Lower leg skin (tissue), 4 donors: ENCODE results near the gene CELF2. TPM values are rescaled to one million over a fixed set of nuclear protein-coding genes. Genes with fewer than 3 reads are reported as not detected.

ENCODE experiments used
- DNase-seq, 2 donors: peaks; one replicate each; pipeline ENCODE4 v3.0.0-alpha.2; 2019; ENCODE audit warnings: low spot score in 2 of 2
- H3K4me3 ChIP-seq: fragments of 200-600 bp; sonication (generic); 2 replicates; pipeline ENCODE4 v1.5.1; 2017; ENCODE audit warnings: mild to moderate bottlenecking, low read depth; ENCODE audit not compliant: poor library complexity, severe bottlenecking
- CTCF ChIP-seq, 3 donors: fragments of 450-650 bp; IDR thresholded peaks; one replicate each; pipeline ENCODE4 v1.5.1; 2016; ENCODE audit warnings: antibody characterized with exemption in 3 of 3, mild to moderate bottlenecking in 3 of 3, moderate library complexity in 2 of 3
- POLR2A ChIP-seq, 2 donors: fragments of 450-650 bp; IDR thresholded peaks; one replicate each; pipeline ENCODE4 v1.6.1; 2016 to 2017; ENCODE audit warnings: antibody characterized with exemption in 2 of 2, mild to moderate bottlenecking in 1 of 2, moderate library complexity in 1 of 2
- whole genome bisulfite sequencing, 2 donors: methylation state at CpG; one replicate each; pipeline ENCODE4 v1.1.5; 2018; 5-methylcytosine and 5-hydroxymethylcytosine counted together
- intact Hi-C: fragments of 100-400 bp; cut with DNase I; formaldehyde crosslinking; loops from one replicate; pipeline ENCODE4 v1.15.0; 2023; ENCODE audit warnings: low total_unique reads
- total RNA-seq, 4 donors: library from RNA; depleted of rRNA; stranded (reverse); fragments of >200 nt; gene quantifications; one replicate each; pipeline ENCODE4 v1.1.0, GENCODE V29; 2016

CELF2 gene
- total RNA-seq, 4 donors from 2014 or later, result 16.9 to 39.9 (median 20.7) TPM

DNA sequence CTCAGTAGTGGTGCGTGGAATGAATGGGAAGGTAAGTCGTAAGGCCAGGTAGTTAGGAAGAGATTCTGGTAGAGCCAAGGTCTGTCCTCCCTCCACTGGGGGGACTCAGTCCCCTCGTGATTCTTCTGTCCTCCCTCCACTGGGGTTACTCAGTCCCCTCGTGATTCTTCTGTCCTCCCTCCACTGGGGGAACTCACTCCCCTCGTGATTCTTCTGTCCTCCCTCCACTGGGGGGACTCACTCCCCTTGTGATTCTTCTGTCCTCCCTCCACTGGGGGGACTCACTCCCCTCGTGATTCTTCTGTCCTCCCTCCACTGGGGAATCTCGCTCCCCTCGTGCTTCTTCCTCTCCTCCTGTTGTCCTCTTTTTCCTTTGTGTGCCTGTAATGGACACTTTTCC, 125.1 kb downstream of the CELF2 start:
- intact Hi-C loops, result loop anchor here (10.0 kb wide), 1 partner anchor 972 kb away; no protein-coding TSS in a partner anchor
- DNase-seq, result no peak
- 82 to 83% methylated on average over 8 of the region's 8 CpGs for WGBS, 2 donors
- H3K4me3 ChIP-seq, result no peak overlapping the region
- TF ChIP-seq CTCF (IDR thresholded peaks at IDR 0.05) (no peak), POLR2A (IDR thresholded peaks at IDR 0.05) (no peak)

DNA sequence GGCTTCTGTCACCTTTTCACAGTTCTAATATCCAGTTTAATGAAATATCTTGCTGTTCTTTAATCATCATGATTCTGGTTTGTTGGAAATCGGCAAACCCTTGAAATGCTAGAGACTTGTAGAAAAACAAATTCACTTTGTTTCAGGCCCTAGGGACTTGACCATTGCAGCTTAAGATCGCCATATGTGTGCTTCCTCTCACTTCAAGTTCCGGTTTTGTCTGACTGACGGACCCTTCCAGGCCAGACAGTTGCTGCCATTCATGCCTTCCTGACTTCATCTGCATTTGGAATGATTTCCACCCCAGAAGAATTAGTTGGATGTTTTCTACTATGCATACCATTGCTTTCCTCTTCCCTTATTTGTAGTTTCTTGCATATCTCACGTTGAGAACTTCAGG, 125.6 kb downstream of the CELF2 start:
- intact Hi-C loops, result loop anchor here (10.0 kb wide), 1 partner anchor 972 kb away; no protein-coding TSS in a partner anchor
- H3K4me3 ChIP-seq, result no peak overlapping the region
- WGBS, 2 donors, result 81% methylated on average over 5 of the region's 5 CpGs
- no peak for DNase-seq
- TF ChIP-seq CTCF (IDR thresholded peaks at IDR 0.05) (no peak), POLR2A (IDR thresholded peaks at IDR 0.05) (no peak)

DNA sequence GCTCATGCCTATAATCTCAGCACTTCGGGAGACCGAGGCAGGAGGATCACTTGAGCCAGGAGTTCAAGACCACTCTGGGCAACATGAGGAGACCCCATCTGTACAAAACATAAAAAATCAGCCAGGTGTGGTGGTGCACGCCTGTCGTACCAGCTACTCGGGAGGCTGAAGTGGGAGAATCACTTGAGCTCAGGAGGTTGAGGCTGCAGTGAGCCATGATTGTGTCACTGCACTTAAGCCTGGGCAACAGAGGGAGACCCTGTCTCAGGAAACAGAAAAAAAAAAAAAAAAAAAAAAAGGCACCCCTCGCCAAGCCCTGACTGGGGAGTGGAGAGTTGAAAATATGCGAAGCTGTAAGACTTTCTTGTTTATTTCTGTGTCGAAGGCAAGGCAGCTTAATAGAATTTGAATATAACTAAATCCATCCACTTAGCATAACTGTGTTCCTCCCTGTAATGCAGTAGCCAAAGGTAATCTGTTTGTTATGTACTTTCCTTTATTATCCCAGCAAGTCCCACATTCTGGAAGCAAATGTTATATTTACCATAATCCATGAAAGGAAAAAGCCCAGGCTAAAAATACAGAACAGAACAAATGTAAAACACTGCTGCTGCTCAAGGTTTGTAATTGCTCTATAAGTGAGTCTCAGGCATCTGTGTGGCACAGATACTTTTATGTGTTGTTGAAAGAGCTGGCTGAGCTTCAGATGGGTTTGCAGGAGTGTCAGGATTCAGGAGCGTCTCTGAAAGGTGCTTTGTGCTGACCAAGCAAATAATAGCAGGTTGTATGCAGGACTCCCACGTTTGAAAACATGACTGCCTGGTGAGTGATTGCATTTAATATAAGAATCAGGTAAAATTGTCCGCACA, 127.2 kb downstream of the CELF2 start:
- intact Hi-C loops, result loop anchor here (10.0 kb wide), 1 partner anchor 970 kb away; no protein-coding TSS in a partner anchor
- no peak overlapping the region for H3K4me3 ChIP-seq
- no peak for DNase-seq
- WGBS, 2 donors, result 80 to 85% methylated on average over 11 of the region's 11 CpGs
- TF ChIP-seq POLR2A (IDR thresholded peaks at IDR 0.05) (no peak), CTCF (IDR thresholded peaks at IDR 0.05) (no peak)

GRCh38 chr10:11145495-11145855, 127.8 kb downstream of the CELF2 start:
- intact Hi-C loops, result loop anchor here (10.0 kb wide), 1 partner anchor 969 kb away; no protein-coding TSS in a partner anchor
- WGBS, 2 donors, result 66 to 81% methylated on average over 3 of the region's 3 CpGs

DNA sequence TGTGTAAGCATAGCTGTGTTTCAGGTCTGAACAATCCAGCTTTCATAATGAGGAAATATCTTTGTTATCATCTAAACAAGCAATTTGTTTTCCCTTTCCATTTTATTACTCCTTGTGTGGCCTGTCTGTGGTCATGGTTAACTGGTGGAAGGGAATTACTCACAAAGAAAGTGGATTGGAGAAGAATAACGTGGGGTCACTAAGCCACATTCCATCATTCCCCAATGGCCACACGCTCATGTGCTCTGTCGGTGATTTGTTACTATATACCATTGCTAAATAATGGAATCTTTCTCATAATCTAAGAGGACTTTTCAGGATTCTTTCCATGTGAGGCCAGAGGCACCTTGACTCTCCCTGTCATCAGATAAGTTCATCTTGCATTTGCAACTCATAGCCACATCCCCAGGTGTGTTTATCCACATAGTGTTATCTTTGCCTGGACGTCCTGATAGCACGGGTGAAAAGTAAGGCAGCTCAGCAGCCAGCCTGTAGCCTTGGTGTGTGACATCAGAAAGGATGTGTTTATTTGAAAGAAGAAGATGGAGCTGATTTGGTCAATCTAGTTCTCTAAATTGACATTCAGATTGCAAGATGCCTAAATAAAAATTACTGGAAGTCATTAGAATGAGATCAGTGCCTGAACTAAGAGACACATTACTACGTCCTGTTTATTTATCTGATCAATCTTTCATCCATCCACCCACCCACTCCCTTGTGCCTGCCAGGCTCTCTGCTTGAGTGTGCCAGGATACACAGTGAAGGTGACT, 128.9 kb downstream of the CELF2 start:
- DNase-seq, result no peak
- intact Hi-C loops, result loop anchor here (1.0 to 10.0 kb wide), 2 partner anchors 18 to 968 kb away; no protein-coding TSS in a partner anchor
- no peak overlapping the region for H3K4me3 ChIP-seq
- TF ChIP-seq POLR2A (IDR thresholded peaks at IDR 0.05), result no peak
- no peak for TF ChIP-seq CTCF (IDR thresholded peaks at IDR 0.05)
- WGBS, 2 donors, result 59 to 61% methylated on average over 6 of the region's 6 CpGs

More at GRCh38 chr10:11145495-11145855, 127.8 kb downstream of the CELF2 start:
- DNase-seq, result no peak
- no peak overlapping the region for H3K4me3 ChIP-seq
- TF ChIP-seq CTCF (IDR thresholded peaks at IDR 0.05), result no peak
- no peak for TF ChIP-seq POLR2A (IDR thresholded peaks at IDR 0.05)
